Fibroblast of lung (primary cell): ENCODE results near the gene EGR4.

Source experiments
- CTCF ChIP-seq, 2 donors: IDR thresholded peaks in 1 of 2; conservative IDR thresholded peaks in 1 of 2; 1 replicate in 1 of 2; 2 replicates in 1 of 2; pipeline ENCODE4 v1.5.1; 2011 to 2012; ENCODE audit warnings: low read length in 2 of 2, control low read depth in 1 of 2, inconsistent platforms in 1 of 2, low read depth in 1 of 2, mild to moderate bottlenecking in 1 of 2
- EZH2 ChIP-seq: IDR thresholded peaks from 2 replicates; pipeline ENCODE4 v1.5.1; 2012; ENCODE audit warnings: low read length, control low read depth, mild to moderate bottlenecking; ENCODE audit errors: missing control alignments

DNA sequence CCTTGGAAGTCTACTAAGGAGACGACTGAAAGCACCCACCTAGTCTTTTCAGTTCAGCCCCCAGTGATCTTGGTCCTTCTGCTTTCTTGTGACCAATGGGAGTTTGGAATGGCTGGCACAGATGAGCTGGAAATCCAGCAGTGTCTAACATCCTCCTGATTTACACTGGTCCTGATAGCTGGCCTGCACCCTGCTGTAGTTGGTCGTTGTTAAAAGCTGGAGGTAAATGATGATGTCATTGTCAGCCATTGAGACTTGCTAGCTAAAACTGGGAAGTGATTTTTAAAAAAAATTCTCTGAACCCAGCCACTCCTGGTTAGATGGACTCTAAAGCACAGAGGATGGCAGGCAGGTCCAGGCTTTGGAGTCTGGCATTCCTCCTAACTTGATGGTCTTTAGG lies 39.9 kb downstream of the EGR4 start:
- TF ChIP-seq CTCF (conservative IDR thresholded peaks at IDR 0.05 in 1 of 2, IDR thresholded peaks at IDR 0.05 in 1 of 2; ENCODE audit: low read depth in 1 of 2, low read length in 2 of 2), result no peak
- no peak for TF ChIP-seq EZH2
